HCT116 (cell line): ENCODE results near the gene OR2H2. TPM values are rescaled to one million over a fixed set of nuclear protein-coding genes. Genes with fewer than 3 reads are reported as not detected.

ENCODE experiments used
- ATAC-seq: fragments of 200-7000 bp; cut with Tn5 transposase; 2 replicates; pipeline ENCODE4 v1.9.1; 2020; ENCODE audit warnings: mild to moderate bottlenecking, moderate library complexity
- BruUV-seq: library from RNA; stranded (reverse); fragments of 400-500 nt; replicated peaks from 2 replicates; lab custom pipeline; 2021; lab: Mats Ljungman, UMichigan
- CTCF ChIA-PET: fragments of 300-600 bp; sonication (Branson Sonifier 250); formaldehyde crosslinking; loops from one replicate; lab custom pipeline; 2021; ENCODE audit warnings: antibody characterized with exemption; lab: Charles Lee
- POLR2A ChIA-PET: fragments of 300-600, 350-600 bp; sonication (Branson Sonifier 250); formaldehyde crosslinking; loops from one replicate; lab custom pipeline; 2021; ENCODE audit warnings: antibody characterized with exemption; lab: Charles Lee
- RAD21 ChIA-PET, 2 experiments: fragments of 300-600 bp; sonication (Branson Sonifier 250); formaldehyde crosslinking; loops; one replicate each; lab custom pipeline; 2023; ENCODE audit warnings: low total read pairs in 2 of 2; ENCODE audit not compliant: uncharacterized antibody in 2 of 2, unreplicated experiment in 2 of 2, low non-redundant PET in 1 of 2; lab: Charles Lee
- DNase-seq: peaks from one replicate; pipeline ENCODE4 v3.0.0-alpha.2; 2010; ENCODE audit warnings: low read depth, low spot score
- H2AFZ ChIP-seq: fragments of 200-600 bp; shearing (Covaris generic), sonication (generic); 2 replicates; pipeline ENCODE4 v1.6.1; 2017; ENCODE audit warnings: low read depth, mixed run types, mixed read lengths, antibody characterized with exemption, low read length; ENCODE audit not compliant: poor library complexity, severe bottlenecking
- H3K27ac ChIP-seq: 2 replicates; pipeline ENCODE4 v1.5.1; 2012; ENCODE audit warnings: low read depth, low read length
- H3K27me3 ChIP-seq: fragments of 200-600 bp; sonication (generic); 2 replicates; pipeline ENCODE4 v1.6.1; 2016; ENCODE audit warnings: mixed run types, low read length, mixed read lengths; ENCODE audit not compliant: insufficient read depth
- H3K36me3 ChIP-seq, 2 experiments: fragments of 200-500 bp in 1 of 2; fragments of 200-600 bp in 1 of 2; sonication (Bioruptor generic) in 1 of 2; sonication (generic) in 1 of 2; 2 replicates each; pipeline versions ENCODE4 v1.5.1 to v1.6.1; 2014 to 2016; ENCODE audit warnings: low read length in 2 of 2, inconsistent platforms in 1 of 2, mixed read lengths in 1 of 2, mixed run types in 1 of 2; ENCODE audit not compliant: insufficient read depth in 2 of 2, control insufficient read depth in 1 of 2
- H3K4me1 ChIP-seq, 2 experiments: fragments of 200-600 bp in 1 of 2; sonication (generic) in 1 of 2; 2 replicates each; pipeline versions ENCODE4 v1.5.1 to v1.6.1; 2012 to 2017; ENCODE audit warnings: low read length in 2 of 2, inconsistent platforms in 1 of 2, mild to moderate bottlenecking in 1 of 2, mixed read lengths in 1 of 2, mixed run types in 1 of 2, moderate library complexity in 1 of 2; ENCODE audit not compliant: insufficient read depth in 2 of 2, control insufficient read depth in 1 of 2
- H3K4me2 ChIP-seq: fragments of 200-600 bp; sonication (generic); 2 replicates; pipeline ENCODE4 v1.6.1; 2017; ENCODE audit warnings: mixed run types, low read length, mixed read lengths
- H3K4me3 ChIP-seq, 2 experiments: fragments of 200-600 bp in 1 of 2; sonication (generic) in 1 of 2; replicated peaks in 1 of 2; 2 replicates each; pipeline ENCODE4 v1.5.1; 2011 to 2016; ENCODE audit warnings: low read length in 2 of 2, control low read depth in 1 of 2, low read depth in 1 of 2, mild to moderate bottlenecking in 1 of 2, mixed read lengths in 1 of 2, mixed run types in 1 of 2
- H3K79me2 ChIP-seq: fragments of 200-600 bp; sonication (generic); 2 replicates; pipeline ENCODE4 v1.6.1; 2017; ENCODE audit warnings: mild to moderate bottlenecking, mixed run types, low read length, moderate library complexity, mixed read lengths; ENCODE audit not compliant: insufficient read depth
- H3K9ac ChIP-seq: fragments of 200-600 bp; sonication (generic); 2 replicates; pipeline ENCODE4 v1.6.1; 2016; ENCODE audit warnings: low read length, mixed read lengths
- H3K9me2 ChIP-seq: fragments of 200-600 bp; sonication (generic), shearing (Covaris generic); 2 replicates; pipeline ENCODE4 v1.6.1; 2017; ENCODE audit warnings: mixed run types, mild to moderate bottlenecking, moderate library complexity; ENCODE audit not compliant: insufficient read depth
- H3K9me3 ChIP-seq, 2 experiments: fragments of 200-500 bp in 1 of 2; fragments of 200-600 bp in 1 of 2; sonication (Bioruptor generic) in 1 of 2; sonication (generic) in 1 of 2; 2 replicates each; pipeline ENCODE4 v1.6.1; 2014 to 2017; ENCODE audit warnings: low read length in 2 of 2, mixed read lengths in 2 of 2, inconsistent platforms in 1 of 2, low read depth in 1 of 2, mild to moderate bottlenecking in 1 of 2, mixed run types in 1 of 2, moderate library complexity in 1 of 2; ENCODE audit not compliant: control insufficient read depth in 1 of 2, insufficient read depth in 1 of 2
- H4K20me1 ChIP-seq: fragments of 200-600 bp; sonication (generic), shearing (Covaris generic); 2 replicates; pipeline ENCODE4 v1.6.1; 2017; ENCODE audit warnings: mixed run types, mild to moderate bottlenecking, moderate library complexity; ENCODE audit not compliant: insufficient read depth
- ELF1 ChIP-seq: IDR thresholded peaks from 2 replicates; pipeline ENCODE4 v1.6.1; 2012; ENCODE audit warnings: low read depth, borderline replicate concordance
- EZH2 ChIP-seq: fragments of 200-600 bp; sonication (generic); IDR thresholded peaks from 2 replicates; pipeline ENCODE4 v1.6.1; 2017; ENCODE audit warnings: antibody characterized with exemption, mixed run types
- EZH2phosphoT487 ChIP-seq: fragments of 200-600 bp; IDR thresholded peaks from 2 replicates; pipeline ENCODE4 v1.6.1; 2018; ENCODE audit warnings: antibody characterized with exemption, borderline replicate concordance
- FOSL1 ChIP-seq: IDR thresholded peaks from 2 replicates; pipeline ENCODE4 v1.6.1; 2012; ENCODE audit warnings: low read depth
- JUND ChIP-seq: IDR thresholded peaks from 2 replicates; pipeline ENCODE4 v1.6.1; 2012
- POLR2AphosphoS5 ChIP-seq: IDR thresholded peaks from 2 replicates; pipeline ENCODE4 v1.6.1; 2011; ENCODE audit warnings: mild to moderate bottlenecking, low read depth, low read length, moderate library complexity
- RAD21 ChIP-seq: IDR thresholded peaks from 2 replicates; pipeline ENCODE4 v1.6.1; 2012; ENCODE audit warnings: low read depth, mild to moderate bottlenecking
- TCF7L2 ChIP-seq: IDR thresholded peaks from 2 replicates; pipeline ENCODE4 v1.7.0; 2011; ENCODE audit warnings: borderline replicate concordance, inconsistent platforms; ENCODE audit not compliant: insufficient read depth, insufficient read length; ENCODE audit errors: extremely low read depth
- ZFX ChIP-seq: fragments of 450-650 bp; IDR thresholded peaks from 2 replicates; pipeline ENCODE4 v1.6.1; 2017
- ZNF274 ChIP-seq: fragments of 200-500 bp; sonication (Bioruptor generic); IDR thresholded peaks from 2 replicates; pipeline ENCODE4 v1.6.1; 2014; ENCODE audit warnings: mild to moderate bottlenecking, low read depth, low read length, inconsistent platforms
- intact Hi-C: fragments of 100-400 bp; cut with micrococcal nuclease; formaldehyde crosslinking; loops from 2 replicates; pipeline ENCODE4 v1.10.0; 2022
- total RNA-seq: library from RNA; stranded (reverse); gene quantifications from one replicate; pipeline ENCODE4 v1.2.1, GENCODE V29; 2021; ENCODE audit not compliant: unreplicated experiment
- TF ChIP-seq, protein P1 (sequence below): IDR thresholded peaks from 2 replicates; pipeline ENCODE4 v1.6.1; 2012; ENCODE audit warnings: low read depth
- TF ChIP-seq, protein P2 (sequence below): IDR thresholded peaks from 2 replicates; pipeline ENCODE4 v1.6.1; 2012

Gene OR2H2
- total RNA-seq, 1 experiment from 2014 or later: not detected

DNA sequence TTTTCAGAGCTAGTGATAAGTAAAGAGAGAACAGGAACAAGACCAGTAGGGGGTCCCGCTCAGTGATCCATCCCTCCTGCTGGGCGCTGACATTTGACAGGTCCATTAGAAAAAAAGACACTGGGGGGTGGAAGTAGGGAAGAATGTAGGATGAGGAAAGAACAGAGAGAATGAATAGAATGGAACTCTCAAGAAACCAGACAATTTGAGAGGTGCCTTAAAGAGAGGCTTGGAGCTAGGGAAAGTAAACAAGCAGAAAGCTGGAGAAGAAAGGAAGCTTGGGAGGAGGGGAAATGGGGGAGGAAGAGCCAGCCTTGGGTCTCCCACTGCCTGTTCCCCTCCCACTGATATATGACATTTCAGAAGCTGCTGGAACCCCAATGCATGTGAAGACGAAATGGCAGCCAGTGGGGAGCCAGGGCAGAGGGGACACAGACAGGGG, 39.6 kb downstream of the OR2H2 start:
- no TSS peak for BruUV-seq
- H3K36me3 ChIP-seq: peaks cover 10 to 26% of the 10 kb centered on the region in 2 experiments; a peak in 3 of 4 replicates
- H3K9me3 ChIP-seq: no peaks in the 10 kb centered on the region
- TF ChIP-seq, protein P1, sequence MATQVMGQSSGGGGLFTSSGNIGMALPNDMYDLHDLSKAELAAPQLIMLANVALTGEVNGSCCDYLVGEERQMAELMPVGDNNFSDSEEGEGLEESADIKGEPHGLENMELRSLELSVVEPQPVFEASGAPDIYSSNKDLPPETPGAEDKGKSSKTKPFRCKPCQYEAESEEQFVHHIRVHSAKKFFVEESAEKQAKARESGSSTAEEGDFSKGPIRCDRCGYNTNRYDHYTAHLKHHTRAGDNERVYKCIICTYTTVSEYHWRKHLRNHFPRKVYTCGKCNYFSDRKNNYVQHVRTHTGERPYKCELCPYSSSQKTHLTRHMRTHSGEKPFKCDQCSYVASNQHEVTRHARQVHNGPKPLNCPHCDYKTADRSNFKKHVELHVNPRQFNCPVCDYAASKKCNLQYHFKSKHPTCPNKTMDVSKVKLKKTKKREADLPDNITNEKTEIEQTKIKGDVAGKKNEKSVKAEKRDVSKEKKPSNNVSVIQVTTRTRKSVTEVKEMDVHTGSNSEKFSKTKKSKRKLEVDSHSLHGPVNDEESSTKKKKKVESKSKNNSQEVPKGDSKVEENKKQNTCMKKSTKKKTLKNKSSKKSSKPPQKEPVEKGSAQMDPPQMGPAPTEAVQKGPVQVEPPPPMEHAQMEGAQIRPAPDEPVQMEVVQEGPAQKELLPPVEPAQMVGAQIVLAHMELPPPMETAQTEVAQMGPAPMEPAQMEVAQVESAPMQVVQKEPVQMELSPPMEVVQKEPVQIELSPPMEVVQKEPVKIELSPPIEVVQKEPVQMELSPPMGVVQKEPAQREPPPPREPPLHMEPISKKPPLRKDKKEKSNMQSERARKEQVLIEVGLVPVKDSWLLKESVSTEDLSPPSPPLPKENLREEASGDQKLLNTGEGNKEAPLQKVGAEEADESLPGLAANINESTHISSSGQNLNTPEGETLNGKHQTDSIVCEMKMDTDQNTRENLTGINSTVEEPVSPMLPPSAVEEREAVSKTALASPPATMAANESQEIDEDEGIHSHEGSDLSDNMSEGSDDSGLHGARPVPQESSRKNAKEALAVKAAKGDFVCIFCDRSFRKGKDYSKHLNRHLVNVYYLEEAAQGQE: no peak
- H3K27ac ChIP-seq: no peak overlapping the region
- ChIA-PET RAD21 (no interaction called here), CTCF (interaction anchor here (1.4 kb wide), 1 partner anchor 29 kb away, joined by 5 read pairs; no protein-coding TSS in a partner anchor), POLR2A (no interaction called here)
- no peaks in the 10 kb centered on the region for H3K79me2 ChIP-seq
- no peak for DNase-seq
- intact Hi-C loops: no loop called here
- no peaks in the 10 kb centered on the region for H3K9me2 ChIP-seq
- H3K27me3 ChIP-seq: no peaks in the 10 kb centered on the region
- no peak overlapping the region for H3K4me2 ChIP-seq
- H2AFZ ChIP-seq: no peak overlapping the region
- no peaks in the 10 kb centered on the region for H3K4me1 ChIP-seq
- no peak for ATAC-seq
- H4K20me1 ChIP-seq: no peaks in the 10 kb centered on the region
- H3K9ac ChIP-seq: no peak overlapping the region
- no peak overlapping the region for H3K4me3 ChIP-seq

DNA sequence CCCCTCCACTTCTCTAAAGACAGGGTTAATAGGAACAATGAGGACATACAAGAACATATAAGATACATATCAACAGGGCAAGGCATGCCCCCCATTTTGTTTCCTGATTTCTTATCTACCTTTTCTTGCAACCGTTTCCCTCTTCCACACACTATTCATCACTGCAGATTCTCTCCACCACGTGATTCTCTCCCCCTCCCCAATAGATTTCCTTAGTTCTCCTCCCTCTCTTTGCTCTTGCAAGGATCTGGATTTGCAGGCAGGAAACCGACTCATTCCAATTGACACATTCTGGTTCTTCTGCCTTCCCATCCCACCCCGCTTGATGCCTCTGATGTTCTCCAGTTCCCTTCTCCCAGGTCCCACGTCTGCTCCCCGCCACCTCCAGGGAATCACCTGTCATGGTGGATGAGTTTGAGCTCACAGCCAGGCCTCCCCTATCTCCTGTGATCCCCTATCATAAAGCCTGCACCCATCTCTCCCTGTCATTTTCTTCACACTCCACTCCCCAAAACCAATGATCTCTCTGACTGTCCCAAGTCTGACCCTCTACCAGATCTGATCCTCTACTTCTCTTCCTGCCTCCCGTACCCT, 40.5 kb downstream of the OR2H2 start:
- H3K9me2 ChIP-seq: no peaks in the 10 kb centered on the region
- no peaks in the 10 kb centered on the region for H3K79me2 ChIP-seq
- H3K9ac ChIP-seq: no peak overlapping the region
- no peak overlapping the region for H3K4me2 ChIP-seq
- ChIA-PET RAD21 (no interaction called here), POLR2A (no interaction called here), CTCF (interaction anchor here (1.2 kb wide), 1 partner anchor 28 kb away, joined by 6 read pairs; no protein-coding TSS in a partner anchor)
- no peak for DNase-seq
- H2AFZ ChIP-seq: no peak overlapping the region
- H3K9me3 ChIP-seq: no peaks in the 10 kb centered on the region
- no peak overlapping the region for H3K27ac ChIP-seq
- H3K27me3 ChIP-seq: no peaks in the 10 kb centered on the region
- H4K20me1 ChIP-seq: no peaks in the 10 kb centered on the region
- peaks cover 10 to 24% of the 10 kb centered on the region in 2 experiments; a peak in 3 of 4 replicates for H3K36me3 ChIP-seq
- H3K4me1 ChIP-seq: no peaks in the 10 kb centered on the region
- H3K4me3 ChIP-seq: no peak overlapping the region
- intact Hi-C loops: no loop called here
- no peak for ATAC-seq
- no TSS peak for BruUV-seq
- TF ChIP-seq, protein P1: no peak
- TF ChIP-seq FOSL1: no peak
- no peak for TF ChIP-seq EZH2phosphoT487
- TF ChIP-seq, protein P2, sequence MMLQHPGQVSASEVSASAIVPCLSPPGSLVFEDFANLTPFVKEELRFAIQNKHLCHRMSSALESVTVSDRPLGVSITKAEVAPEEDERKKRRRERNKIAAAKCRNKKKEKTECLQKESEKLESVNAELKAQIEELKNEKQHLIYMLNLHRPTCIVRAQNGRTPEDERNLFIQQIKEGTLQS: no peak
- no peak for TF ChIP-seq ZNF274
- no peak for TF ChIP-seq EZH2
- no peak for TF ChIP-seq TCF7L2
- no peak for TF ChIP-seq JUND
- TF ChIP-seq RAD21: no peak
- TF ChIP-seq ZFX: no peak
- no peak for TF ChIP-seq POLR2AphosphoS5
- TF ChIP-seq ELF1: no peak
